ENCODE measurements around the gene RASAL2.

DNA sequence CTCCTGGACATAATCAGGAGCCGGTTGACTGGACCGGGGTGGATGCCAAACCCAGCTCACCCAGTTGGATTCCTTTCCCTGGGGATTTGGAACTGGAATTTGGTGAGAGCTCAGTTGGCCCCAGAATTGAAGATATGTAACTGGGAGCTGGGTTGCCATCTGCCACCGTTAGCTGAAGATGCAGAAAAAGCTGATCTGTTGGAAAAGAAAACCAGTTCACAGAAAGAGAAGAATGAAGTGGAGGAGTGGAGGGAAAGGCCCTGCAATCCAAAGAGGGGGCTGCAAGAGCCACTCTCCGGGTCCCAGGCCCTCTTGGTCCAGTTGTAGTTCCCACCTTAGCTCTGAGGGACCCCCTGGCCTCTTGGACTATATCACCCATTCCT is 435.0 kb downstream of the RASAL2 start:
- TF ChIP-seq ZKSCAN3 (CRISPR knock-in tag; IDR thresholded peaks at IDR 0.05) = no peak
- TF ChIP-seq EZH2 (IDR thresholded peaks at IDR 0.05; ENCODE audit: borderline replicate concordance, low read depth, low read length) = no peak

Data from K562 (cell line).